ENCODE results near the gene ZDHHC8. TPM values are rescaled to one million over a fixed set of nuclear protein-coding genes. Genes with fewer than 3 reads are reported as not detected.

ZDHHC8 gene
- total RNA-seq, 4 donors from 2014 or later, result 14.7 to 56.5 (median 17.1) TPM

DNA sequence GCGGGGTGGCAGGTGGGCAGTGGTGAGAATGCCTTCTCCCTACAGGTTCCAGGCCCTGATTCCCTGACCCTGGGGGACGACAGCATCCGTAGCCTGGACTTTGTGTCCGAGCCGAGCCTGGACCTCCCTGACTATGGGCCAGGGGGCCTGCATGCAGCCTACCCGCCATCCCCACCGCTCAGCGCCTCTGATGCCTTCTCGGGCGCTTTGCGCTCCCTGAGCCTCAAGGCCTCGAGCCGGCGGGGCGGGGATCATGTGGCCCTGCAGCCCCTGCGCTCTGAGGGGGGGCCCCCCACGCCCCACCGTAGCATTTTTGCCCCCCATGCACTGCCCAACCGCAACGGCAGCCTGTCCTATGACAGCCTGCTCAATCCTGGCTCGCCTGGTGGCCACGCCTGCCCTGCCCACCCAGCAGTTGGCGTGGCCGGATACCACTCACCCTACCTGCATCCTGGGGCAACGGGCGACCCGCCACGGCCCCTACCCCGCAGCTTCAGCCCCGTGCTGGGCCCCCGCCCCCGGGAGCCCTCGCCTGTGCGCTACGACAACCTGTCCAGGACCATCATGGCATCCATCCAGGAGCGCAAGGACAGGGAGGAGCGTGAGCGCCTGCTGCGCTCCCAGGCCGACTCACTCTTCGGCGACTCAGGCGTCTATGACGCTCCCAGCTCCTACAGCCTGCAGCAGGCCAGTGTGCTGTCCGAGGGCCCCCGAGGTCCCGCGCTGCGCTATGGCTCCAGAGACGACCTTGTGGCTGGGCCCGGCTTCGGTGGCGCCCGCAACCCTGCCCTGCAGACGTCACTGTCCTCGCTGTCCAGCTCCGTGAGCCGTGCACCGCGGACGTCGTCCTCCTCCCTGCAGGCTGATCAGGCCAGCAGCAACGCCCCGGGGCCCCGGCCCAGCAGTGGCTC is 11.4 kb downstream of the ZDHHC8 start:
- 93% methylated on average over 60 of the region's 65 CpGs; no CpG with 5 or more reads in 1 of the 2 donors for WGBS, 2 donors (ENCODE audit: low coverage in 1 of 2)
- Histone ChIP-seq H3K9me3 (no peaks in the 10 kb centered on the region), H3K36me3 (no peaks in the 10 kb centered on the region)

DNA sequence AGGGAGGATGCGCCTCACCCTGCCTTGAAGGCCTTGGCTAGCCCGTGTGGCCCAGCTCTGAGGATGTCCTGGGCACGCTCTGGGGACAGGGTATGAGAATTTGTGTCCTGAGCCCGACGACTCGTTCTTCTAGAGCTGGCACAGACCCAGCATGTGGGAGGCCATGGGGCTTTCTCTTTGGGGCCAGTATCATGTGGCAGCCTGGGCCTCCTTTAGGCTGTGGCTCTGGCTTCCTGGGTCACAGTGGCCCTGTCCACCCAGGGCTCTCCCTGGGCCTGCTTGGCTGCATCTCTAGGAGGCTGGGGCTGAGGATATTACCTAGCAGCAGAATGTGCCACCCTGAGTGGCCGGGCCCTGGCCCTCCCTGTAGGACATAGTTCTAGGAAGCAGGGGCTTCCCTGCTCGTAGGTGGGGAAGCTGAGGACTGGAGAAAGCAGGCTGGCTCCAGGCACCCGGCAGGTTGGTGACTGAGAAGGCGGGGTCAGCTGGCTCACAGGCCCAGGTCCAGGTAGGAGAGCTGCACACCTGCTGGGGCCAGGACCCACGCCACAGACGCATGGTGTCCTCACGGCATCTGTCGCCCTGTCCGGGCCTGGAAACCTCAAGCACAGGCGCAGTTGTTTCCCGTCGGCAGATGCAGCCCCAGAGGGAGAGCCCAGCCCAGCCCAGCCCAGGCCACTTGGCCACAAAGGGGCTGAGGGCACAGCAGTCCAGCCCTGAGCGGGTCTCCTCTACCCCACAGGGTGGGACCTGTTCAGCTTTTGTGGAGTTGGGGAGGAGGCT is 12.5 kb downstream of the ZDHHC8 start:
- intact Hi-C loops (cut with DNase I; ENCODE audit: low total_unique reads) (no loop called here), in situ Hi-C loops (cut with MboI; ENCODE audit: low pct_ligation_motif_present in 1 of 4, low pct_unique_long_range_greater_than_20kb in 1 of 4, low sequenced_read_pairs in 3 of 4) (no loop called here)
- no peak for DNase-seq

More for the DNA sequence above, 11.4 kb downstream of the ZDHHC8 start:
- Histone ChIP-seq H3K4me1 (peaks cover 2 to 4% (median 4%) of the 10 kb centered on the region in 4 donors), H3K4me3 (no peak overlapping the region), H3K27me3 (no peaks in the 10 kb centered on the region), H3K27ac (no peak overlapping the region)
- TF ChIP-seq EP300 (IDR thresholded peaks at IDR 0.05; ENCODE audit: low read depth), result no peak
- TF ChIP-seq, protein P1, sequence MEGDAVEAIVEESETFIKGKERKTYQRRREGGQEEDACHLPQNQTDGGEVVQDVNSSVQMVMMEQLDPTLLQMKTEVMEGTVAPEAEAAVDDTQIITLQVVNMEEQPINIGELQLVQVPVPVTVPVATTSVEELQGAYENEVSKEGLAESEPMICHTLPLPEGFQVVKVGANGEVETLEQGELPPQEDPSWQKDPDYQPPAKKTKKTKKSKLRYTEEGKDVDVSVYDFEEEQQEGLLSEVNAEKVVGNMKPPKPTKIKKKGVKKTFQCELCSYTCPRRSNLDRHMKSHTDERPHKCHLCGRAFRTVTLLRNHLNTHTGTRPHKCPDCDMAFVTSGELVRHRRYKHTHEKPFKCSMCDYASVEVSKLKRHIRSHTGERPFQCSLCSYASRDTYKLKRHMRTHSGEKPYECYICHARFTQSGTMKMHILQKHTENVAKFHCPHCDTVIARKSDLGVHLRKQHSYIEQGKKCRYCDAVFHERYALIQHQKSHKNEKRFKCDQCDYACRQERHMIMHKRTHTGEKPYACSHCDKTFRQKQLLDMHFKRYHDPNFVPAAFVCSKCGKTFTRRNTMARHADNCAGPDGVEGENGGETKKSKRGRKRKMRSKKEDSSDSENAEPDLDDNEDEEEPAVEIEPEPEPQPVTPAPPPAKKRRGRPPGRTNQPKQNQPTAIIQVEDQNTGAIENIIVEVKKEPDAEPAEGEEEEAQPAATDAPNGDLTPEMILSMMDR (IDR thresholded peaks at IDR 0.05), result no peak
- TF ChIP-seq POLR2AphosphoS5 (IDR thresholded peaks at IDR 0.05), result no peak
- no peak for TF ChIP-seq POLR2A (IDR thresholded peaks at IDR 0.05)
- intact Hi-C loops (cut with DNase I; ENCODE audit: low total_unique reads) (no loop called here), in situ Hi-C loops (cut with MboI; ENCODE audit: low pct_ligation_motif_present in 1 of 4, low pct_unique_long_range_greater_than_20kb in 1 of 4, low sequenced_read_pairs in 3 of 4) (no loop called here)
- DNase-seq, result no peak

DNA sequence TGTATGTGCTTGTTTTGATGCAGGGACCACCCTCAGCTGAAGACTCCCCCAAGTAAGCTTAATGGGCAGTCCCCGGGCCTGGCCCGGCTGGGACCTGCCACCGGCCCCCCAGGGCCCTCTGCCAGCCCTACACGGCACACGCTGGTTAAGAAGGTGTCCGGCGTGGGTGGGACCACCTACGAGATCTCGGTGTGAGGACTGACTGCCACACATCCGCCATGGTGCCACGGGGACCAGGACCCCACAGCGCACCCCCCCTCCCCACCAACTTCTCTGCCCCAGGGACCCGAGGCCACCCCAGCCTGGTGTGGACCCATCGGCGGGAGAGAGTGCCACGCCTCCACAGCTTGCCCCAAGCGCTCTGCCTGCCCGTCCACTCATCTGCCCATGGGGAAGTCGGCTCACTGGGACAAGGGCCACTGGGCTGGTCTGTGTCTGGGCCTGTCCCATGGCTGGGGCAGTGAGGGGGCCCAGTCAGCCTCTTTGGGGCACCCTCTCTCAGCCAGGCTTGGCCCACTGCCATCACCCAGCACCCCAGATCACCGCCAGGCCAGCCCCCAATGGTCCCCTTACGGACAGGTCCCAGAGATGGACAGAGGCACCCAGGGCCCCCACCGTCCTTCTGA is 13.7 kb downstream of the ZDHHC8 start:
- Histone ChIP-seq H3K4me3 (no peak overlapping the region), H3K36me3 (no peaks in the 10 kb centered on the region), H3K27me3 (no peaks in the 10 kb centered on the region), H3K9me3 (no peaks in the 10 kb centered on the region), H3K4me1 (no peaks in the 10 kb centered on the region), H3K27ac (no peak overlapping the region)
- in situ Hi-C loops (cut with MboI; ENCODE audit: low pct_ligation_motif_present in 1 of 4, low pct_unique_long_range_greater_than_20kb in 1 of 4, low sequenced_read_pairs in 3 of 4) (no loop called here), intact Hi-C loops (cut with DNase I; ENCODE audit: low total_unique reads) (no loop called here)
- TF ChIP-seq POLR2A (IDR thresholded peaks at IDR 0.05), result no peak
- no peak for TF ChIP-seq POLR2AphosphoS5 (IDR thresholded peaks at IDR 0.05)
- TF ChIP-seq EP300 (IDR thresholded peaks at IDR 0.05; ENCODE audit: low read depth), result no peak
- TF ChIP-seq, protein P1 (IDR thresholded peaks at IDR 0.05), result no peak
- WGBS, 2 donors (ENCODE audit: low coverage in 1 of 2), result 90% methylated on average over 21 of the region's 22 CpGs; no CpG with 5 or more reads in 1 of the 2 donors
- no peak for DNase-seq

More for the DNA sequence above, 12.5 kb downstream of the ZDHHC8 start:
- no peak overlapping the region for H3K27ac ChIP-seq
- H3K4me1 ChIP-seq, result no peaks in the 10 kb centered on the region
- TF ChIP-seq, protein P1 (IDR thresholded peaks at IDR 0.05), result no peak
- no peak for TF ChIP-seq POLR2A (IDR thresholded peaks at IDR 0.05)
- TF ChIP-seq EP300 (IDR thresholded peaks at IDR 0.05; ENCODE audit: low read depth), result no peak
- TF ChIP-seq POLR2AphosphoS5 (IDR thresholded peaks at IDR 0.05), result no peak
- H3K36me3 ChIP-seq, result no peaks in the 10 kb centered on the region
- H3K27me3 ChIP-seq, result no peaks in the 10 kb centered on the region
- H3K4me3 ChIP-seq, result no peak overlapping the region
- WGBS, 2 donors (ENCODE audit: low coverage in 1 of 2), result 87% methylated on average over 18 of the region's 19 CpGs; no CpG with 5 or more reads in 1 of the 2 donors
- no peaks in the 10 kb centered on the region for H3K9me3 ChIP-seq

DNA sequence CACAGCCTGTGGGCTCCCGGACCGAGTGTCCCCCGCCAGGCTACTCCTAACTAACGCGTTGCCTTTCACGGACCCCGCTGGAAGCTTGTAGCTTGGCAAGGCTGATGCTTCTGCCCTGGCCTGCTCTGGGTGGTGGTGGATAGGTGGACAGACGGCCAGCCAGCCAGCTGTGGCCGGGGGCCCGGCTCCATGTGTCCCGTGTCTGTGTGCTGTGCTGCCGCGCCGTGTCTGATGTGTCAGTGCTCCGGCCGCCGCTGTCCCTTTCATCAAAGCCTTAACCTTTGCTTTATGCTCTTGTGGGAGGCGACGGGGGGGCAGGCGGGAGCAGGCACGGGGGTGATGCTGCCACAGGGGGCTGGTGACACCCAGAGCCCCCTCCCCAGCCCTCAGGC is 14.2 kb downstream of the ZDHHC8 start:
- no peak for DNase-seq
- Histone ChIP-seq H3K4me1 (no peaks in the 10 kb centered on the region), H3K4me3 (no peak overlapping the region), H3K27me3 (no peaks in the 10 kb centered on the region), H3K9me3 (no peaks in the 10 kb centered on the region), H3K27ac (no peak overlapping the region), H3K36me3 (no peaks in the 10 kb centered on the region)
- 92% methylated on average over 10 of the region's 21 CpGs; no CpG with 5 or more reads in 1 of the 2 donors for WGBS, 2 donors (ENCODE audit: low coverage in 1 of 2)
- TF ChIP-seq POLR2AphosphoS5 (IDR thresholded peaks at IDR 0.05) (no peak), POLR2A (IDR thresholded peaks at IDR 0.05) (no peak)
- intact Hi-C loops (cut with DNase I; ENCODE audit: low total_unique reads) (no loop called here), in situ Hi-C loops (cut with MboI; ENCODE audit: low pct_ligation_motif_present in 1 of 4, low pct_unique_long_range_greater_than_20kb in 1 of 4, low sequenced_read_pairs in 3 of 4) (no loop called here)
